Esophagus (tissue), 2 donors: Measurements from ENCODE around the gene ZPLD1. TPM values are rescaled to one million over a fixed set of nuclear protein-coding genes. Genes with fewer than 3 reads are reported as not detected.

Source experiments
- H3K27ac ChIP-seq, 2 donors: one replicate each; pipeline ENCODE4 v1.5.1; 2013; ENCODE audit warnings: low read depth in 2 of 2, mild to moderate bottlenecking in 2 of 2, inconsistent platforms in 1 of 2, low read length in 1 of 2, moderate library complexity in 1 of 2
- H3K27me3 ChIP-seq, 2 donors: one replicate each; pipeline ENCODE4 v1.6.1; 2013; ENCODE audit warnings: low read length in 2 of 2, control low read depth in 1 of 2, mild to moderate bottlenecking in 1 of 2; ENCODE audit not compliant: insufficient read depth in 2 of 2, control insufficient read depth in 1 of 2
- H3K36me3 ChIP-seq, 2 donors: one replicate each; pipeline ENCODE4 v1.6.1; 2013; ENCODE audit warnings: low read length in 1 of 2; ENCODE audit not compliant: control insufficient read depth in 2 of 2, insufficient read depth in 2 of 2
- H3K4me1 ChIP-seq, 2 donors: one replicate each; pipeline ENCODE4 v1.6.1; 2013; ENCODE audit warnings: low read length in 1 of 2; ENCODE audit not compliant: control insufficient read depth in 2 of 2, insufficient read depth in 2 of 2
- H3K4me3 ChIP-seq, 2 donors: one replicate each; pipeline ENCODE4 v1.5.1; 2013; ENCODE audit warnings: low read length in 2 of 2, mild to moderate bottlenecking in 2 of 2, low read depth in 1 of 2, moderate library complexity in 1 of 2
- H3K9me3 ChIP-seq, 2 donors: one replicate each; pipeline ENCODE4 v1.6.1; 2013; ENCODE audit warnings: mild to moderate bottlenecking in 2 of 2, low read depth in 1 of 2, low read length in 1 of 2, moderate library complexity in 1 of 2; ENCODE audit not compliant: control insufficient read depth in 2 of 2, insufficient read depth in 1 of 2
- WGBS, 2 donors: extraction: QIAGEN DNeasy Blood & Tissue Kit; methylation state at CpG; one replicate each; pipeline ENCODE4 v1.1.7; 2013; 5-methylcytosine and 5-hydroxymethylcytosine counted together
- polyA plus RNA-seq, 2 donors: library from polyadenylated mRNA; stranded (reverse); fragments of 200-250 nt; gene quantifications; one replicate each; pipeline ENCODE4 v1.2.3, GENCODE V29; 2013
- donor health status: healthy with polysubstance abuse.
- donor health status: Bipolar disorder and iron deficiency.

ZPLD1 gene
- not detected for polyA plus RNA-seq

DNA sequence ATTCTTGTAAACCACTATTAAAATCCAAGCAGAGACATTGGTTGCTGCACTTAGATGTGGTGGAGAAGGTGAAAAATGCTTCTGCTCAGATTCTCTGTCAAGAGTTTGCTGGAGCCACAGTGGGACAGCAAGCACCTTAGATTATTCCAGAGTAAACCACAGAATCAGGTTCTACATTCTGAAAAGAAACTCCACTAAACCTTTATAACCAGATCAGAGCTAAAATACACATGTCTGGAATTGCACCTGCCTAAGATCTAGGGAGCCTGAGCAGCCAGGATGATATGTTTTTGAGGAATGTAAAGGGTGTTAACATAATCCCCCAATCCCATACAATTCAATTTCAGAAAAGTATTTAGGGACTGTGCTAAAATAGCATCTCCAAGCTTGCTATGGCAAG, at the start of gene ZPLD1:
Gene ZPLD1, plus strand, starts transcription at position 301 of the 400 bp plus-strand sequence. CDS start 3,473 bp downstream, outside the sequence.
- no peaks in the 10 kb centered on the region for H3K4me1 ChIP-seq
- H3K4me3 ChIP-seq, result no peak within 1 kb of the TSS
- no peak within 1 kb of the TSS for H3K27ac ChIP-seq
- no peaks in the 10 kb centered on the region for H3K27me3 ChIP-seq
- no peaks in the 10 kb centered on the region for H3K9me3 ChIP-seq
- H3K36me3 ChIP-seq, result no peaks in the 10 kb centered on the region

DNA sequence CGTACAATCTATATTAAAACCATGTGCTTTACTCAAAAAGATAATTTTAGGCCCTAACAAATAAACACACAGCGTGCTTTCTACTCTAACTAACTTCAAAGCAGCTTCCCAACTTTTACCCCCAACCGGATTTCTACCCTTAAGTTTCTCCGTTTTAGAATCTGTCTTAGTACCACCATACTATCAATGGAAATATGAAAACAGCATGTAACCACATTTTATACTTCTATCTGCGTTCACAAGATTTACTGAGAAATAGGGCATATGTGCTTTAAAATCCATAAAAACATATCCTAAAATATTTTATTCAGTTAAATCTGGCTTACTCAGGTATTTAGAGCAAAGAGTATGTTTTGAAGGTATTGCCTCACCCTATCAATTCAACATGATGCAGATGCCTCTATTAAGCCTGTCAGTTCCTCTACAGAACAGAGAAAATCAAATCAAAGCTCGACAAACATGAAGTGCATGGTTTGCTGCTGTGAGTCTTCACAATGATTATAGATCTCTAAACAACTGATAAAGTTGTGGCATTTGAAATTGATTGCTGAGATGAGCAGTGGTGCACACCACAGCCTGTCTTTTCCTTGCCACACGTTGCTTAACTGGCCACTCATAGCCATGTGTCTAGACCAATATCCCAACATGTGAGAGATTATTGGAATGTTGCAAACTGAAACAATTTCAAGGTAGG, 44.5 kb upstream of the ZPLD1 start:
- Histone ChIP-seq H3K36me3 (no peaks in the 10 kb centered on the region), H3K4me1 (no peaks in the 10 kb centered on the region), H3K27me3 (no peaks in the 10 kb centered on the region), H3K9me3 (no peaks in the 10 kb centered on the region), H3K27ac (no peak overlapping the region), H3K4me3 (no peak overlapping the region)
- 70 to 71% methylated on average over 7 of the region's 7 CpGs for WGBS, 2 donors

DNA sequence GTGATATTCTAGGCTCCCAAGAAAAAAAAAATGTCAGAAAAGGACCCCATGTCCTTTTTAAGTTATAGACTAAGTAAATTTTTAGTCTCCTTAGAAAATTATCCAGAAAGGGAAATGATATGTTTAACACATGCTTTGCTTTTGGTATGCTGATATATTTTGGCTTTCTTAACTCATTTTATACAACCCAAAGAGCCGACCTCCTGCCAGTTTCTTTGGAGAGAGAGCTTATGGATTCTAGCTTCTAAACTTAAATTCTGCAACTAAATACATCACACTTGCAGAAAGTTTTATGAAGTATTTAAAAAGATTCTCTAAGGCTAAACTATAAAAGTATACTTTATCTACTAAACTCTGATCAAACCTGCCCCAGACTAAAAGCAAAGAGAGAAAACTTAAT, 43.9 kb upstream of the ZPLD1 start:
- no peak overlapping the region for H3K27ac ChIP-seq
- no peaks in the 10 kb centered on the region for H3K36me3 ChIP-seq
- H3K4me3 ChIP-seq, result no peak overlapping the region
- no peaks in the 10 kb centered on the region for H3K27me3 ChIP-seq
- H3K9me3 ChIP-seq, result no peaks in the 10 kb centered on the region
- H3K4me1 ChIP-seq, result no peaks in the 10 kb centered on the region
- WGBS, 2 donors, result 66 to 72% methylated on average over 1 of the region's 1 CpG

DNA sequence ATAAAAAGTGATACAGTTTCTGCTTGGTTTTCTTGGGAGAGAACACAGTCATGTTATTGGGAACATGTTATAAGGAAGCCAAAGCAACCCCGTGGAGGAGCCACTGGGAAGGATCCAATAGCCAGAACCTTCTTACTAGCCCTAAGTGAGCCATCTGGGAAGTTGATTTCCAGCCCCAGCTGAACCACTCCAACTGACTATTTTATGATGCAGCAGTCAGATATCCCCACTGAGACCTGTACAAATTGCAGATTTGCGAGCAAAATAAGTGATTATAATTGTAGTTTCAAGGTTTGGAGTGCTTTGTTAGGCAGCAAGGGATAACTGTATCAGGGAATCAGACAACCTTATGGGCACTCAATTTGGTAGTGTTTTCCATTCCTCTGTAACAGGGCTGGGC, 43.3 kb upstream of the ZPLD1 start:
- 68 to 74% methylated on average over 2 of the region's 2 CpGs for WGBS, 2 donors

DNA sequence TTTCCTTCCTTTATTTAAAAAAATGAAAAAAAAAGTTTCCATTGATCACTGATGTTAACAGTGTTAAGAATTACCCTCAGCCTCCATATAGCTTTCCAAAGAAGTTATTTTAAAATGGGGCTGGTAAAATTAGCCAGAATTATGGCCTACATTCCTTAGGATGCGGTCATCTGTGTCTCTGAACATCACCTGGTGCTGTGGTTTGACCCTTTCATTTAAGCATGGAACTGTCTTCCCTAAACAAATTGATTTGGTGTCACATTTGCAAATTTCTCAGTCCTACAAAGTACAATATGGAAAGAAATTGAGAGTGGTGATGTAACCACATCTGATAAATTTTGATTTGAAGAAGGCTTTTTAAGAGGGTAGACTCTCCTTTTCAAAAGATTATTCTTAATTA, 40.3 kb upstream of the ZPLD1 start:
- Histone ChIP-seq H3K36me3 (no peaks in the 10 kb centered on the region), H3K9me3 (no peaks in the 10 kb centered on the region), H3K27me3 (no peaks in the 10 kb centered on the region), H3K4me3 (no peak overlapping the region), H3K27ac (no peak overlapping the region), H3K4me1 (no peaks in the 10 kb centered on the region)
- WGBS, 2 donors, result 76% methylated on average over 1 of the region's 1 CpG

More for the DNA sequence above, 43.3 kb upstream of the ZPLD1 start:
- H3K9me3 ChIP-seq, result no peaks in the 10 kb centered on the region
- no peak overlapping the region for H3K27ac ChIP-seq
- H3K4me3 ChIP-seq, result no peak overlapping the region
- H3K27me3 ChIP-seq, result no peaks in the 10 kb centered on the region
- H3K36me3 ChIP-seq, result no peaks in the 10 kb centered on the region
- H3K4me1 ChIP-seq, result no peaks in the 10 kb centered on the region

DNA sequence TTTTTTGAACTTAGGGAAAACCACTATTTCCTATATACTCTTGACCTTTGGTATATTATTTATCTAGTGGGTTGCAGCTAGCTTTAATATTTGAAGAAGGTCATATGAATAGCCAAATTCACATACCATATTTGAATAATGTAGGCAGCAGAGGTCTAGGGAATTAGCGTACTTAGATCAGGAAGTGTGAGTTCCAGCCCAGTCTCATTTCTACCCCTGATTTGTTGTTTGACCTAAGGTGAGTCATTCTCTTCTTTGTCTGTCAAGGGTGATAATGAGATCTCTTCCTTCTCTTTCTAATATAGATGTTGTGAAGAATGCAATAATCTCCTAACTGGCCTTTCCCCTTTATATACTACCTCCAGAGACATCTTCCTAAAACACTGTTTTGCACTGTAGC, 36.6 kb upstream of the ZPLD1 start:
- Histone ChIP-seq H3K9me3 (no peaks in the 10 kb centered on the region), H3K4me3 (no peak overlapping the region), H3K4me1 (no peaks in the 10 kb centered on the region), H3K36me3 (no peaks in the 10 kb centered on the region), H3K27ac (no peak overlapping the region), H3K27me3 (no peaks in the 10 kb centered on the region)
- WGBS, 2 donors, result 83 to 85% methylated on average over 1 of the region's 1 CpG

DNA sequence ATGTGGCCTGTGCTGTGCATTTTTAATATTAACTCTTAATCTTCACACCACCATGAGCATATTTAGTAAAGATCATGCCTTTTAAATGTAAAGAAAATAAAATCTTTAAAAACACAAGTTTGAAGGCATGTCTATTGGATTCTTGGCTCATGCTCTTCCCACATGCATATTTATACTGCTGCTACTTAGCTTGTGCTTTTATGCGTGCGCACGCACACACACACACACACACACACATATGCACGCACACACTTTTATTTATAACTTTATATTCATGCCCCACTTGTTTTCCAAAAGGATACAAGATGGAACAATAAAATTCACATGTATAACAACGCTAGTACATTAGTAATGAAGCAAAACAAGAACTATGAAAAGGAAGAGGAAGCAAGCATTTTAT, 36.1 kb upstream of the ZPLD1 start:
- Histone ChIP-seq H3K27me3 (no peaks in the 10 kb centered on the region), H3K4me1 (no peaks in the 10 kb centered on the region), H3K9me3 (no peaks in the 10 kb centered on the region), H3K27ac (no peak overlapping the region), H3K36me3 (no peaks in the 10 kb centered on the region), H3K4me3 (no peak overlapping the region)
- WGBS, 2 donors, result 84 to 88% methylated on average over 5 of the region's 5 CpGs

DNA sequence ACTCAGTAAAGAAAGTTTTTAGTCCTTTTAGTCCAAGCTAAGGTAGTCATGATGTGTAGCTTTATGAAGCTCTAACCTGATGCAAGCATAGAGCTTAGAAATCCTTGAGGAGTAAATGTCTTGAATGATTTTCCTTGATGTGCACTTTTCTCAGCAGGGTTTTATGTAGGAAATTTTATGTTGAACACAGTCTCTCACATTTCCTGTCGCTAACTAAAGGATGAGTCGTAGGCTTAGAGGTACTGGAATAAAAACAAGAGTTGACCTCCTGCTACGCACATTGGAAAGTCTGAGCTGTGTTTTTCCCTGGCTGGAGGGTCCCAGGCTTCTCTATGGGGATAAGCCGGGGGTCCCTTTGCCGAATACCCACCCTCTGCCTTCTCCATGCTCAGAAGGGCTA, 34.7 kb upstream of the ZPLD1 start:
- no peak overlapping the region for H3K27ac ChIP-seq
- no peaks in the 10 kb centered on the region for H3K9me3 ChIP-seq
- 86 to 87% methylated on average over 5 of the region's 5 CpGs for WGBS, 2 donors
- H3K36me3 ChIP-seq, result no peaks in the 10 kb centered on the region
- no peaks in the 10 kb centered on the region for H3K4me1 ChIP-seq
- H3K27me3 ChIP-seq, result no peaks in the 10 kb centered on the region
- H3K4me3 ChIP-seq, result no peak overlapping the region

DNA sequence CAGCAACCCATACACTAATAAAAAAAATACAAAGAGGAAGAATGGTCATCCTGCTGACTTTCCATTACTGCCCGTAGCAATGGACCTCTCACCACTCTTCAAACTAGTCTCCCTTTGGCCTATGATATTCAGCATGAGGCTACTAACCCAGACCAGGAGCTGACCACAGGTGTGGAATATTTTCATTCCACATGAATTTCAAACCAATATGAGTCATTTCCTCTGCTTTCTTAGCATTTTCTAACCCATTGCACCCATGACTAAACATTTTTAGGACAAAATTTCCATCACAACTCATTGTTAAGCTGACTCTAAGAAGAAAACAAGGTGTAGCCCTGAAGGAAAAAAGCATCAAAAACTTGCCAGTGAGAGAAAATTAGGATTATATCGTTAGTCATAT, 34.0 kb upstream of the ZPLD1 start:
- H3K4me3 ChIP-seq, result no peak overlapping the region

DNA sequence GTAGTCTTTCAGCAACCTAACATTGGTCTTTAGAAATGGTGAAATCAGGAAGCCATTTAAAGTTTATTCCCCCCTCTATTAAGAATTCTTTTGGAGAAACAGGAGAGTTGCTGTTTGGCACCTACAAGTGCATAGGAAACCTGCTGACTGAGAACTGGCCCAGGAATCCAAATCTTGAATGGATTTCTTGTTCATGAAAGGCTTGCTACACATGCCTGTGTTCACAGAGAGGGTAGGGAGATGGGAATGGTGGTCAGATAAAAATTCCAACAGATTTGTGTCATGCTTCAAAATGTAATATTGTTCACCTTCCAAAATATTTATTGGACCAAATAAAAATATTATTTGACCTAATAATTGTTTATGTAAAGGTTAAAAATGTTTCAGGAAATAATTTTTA, 24.2 kb upstream of the ZPLD1 start:
- Histone ChIP-seq H3K27ac (no peak overlapping the region), H3K9me3 (no peaks in the 10 kb centered on the region), H3K4me1 (no peaks in the 10 kb centered on the region), H3K36me3 (no peaks in the 10 kb centered on the region), H3K27me3 (no peaks in the 10 kb centered on the region), H3K4me3 (no peak overlapping the region)

More for the DNA sequence above, 34.0 kb upstream of the ZPLD1 start:
- H3K9me3 ChIP-seq, result no peaks in the 10 kb centered on the region
- H3K4me1 ChIP-seq, result no peaks in the 10 kb centered on the region
- WGBS, 2 donors, result 76 to 78% methylated on average over 2 of the region's 2 CpGs
- no peaks in the 10 kb centered on the region for H3K36me3 ChIP-seq
- no peak overlapping the region for H3K27ac ChIP-seq
- H3K27me3 ChIP-seq, result no peaks in the 10 kb centered on the region
